ENCODE measurements around the gene MEGF11. TPM values are rescaled to one million over a fixed set of nuclear protein-coding genes. Genes with fewer than 3 reads are reported as not detected.

MEGF11 gene
- total RNA-seq, 1 experiment from 2014 or later: 0.09 TPM

GRCh38 chr15:65990298-65990981, 263.1 kb downstream of the MEGF11 start:
- intact Hi-C loops (cut with micrococcal nuclease; ENCODE audit: unreplicated experiment): no loop called here

GRCh38 chr15:65987100-65987499, 266.4 kb downstream of the MEGF11 start:
- Mint-ChIP-seq H3K4me3 (ENCODE audit: low read depth, unreplicated experiment) (no peak overlapping the region), H3K4me1 (ENCODE audit: low read depth, unreplicated experiment) (peaks cover 13% of the 10 kb centered on the region), H3K36me3 (ENCODE audit: insufficient read depth, unreplicated experiment) (peaks cover 2% of the 10 kb centered on the region), H3K9me3 (ENCODE audit: low read depth, unreplicated experiment) (no peaks in the 10 kb centered on the region), H3K27me3 (ENCODE audit: unreplicated experiment) (peaks cover 61% of the 10 kb centered on the region), H3K27ac (ENCODE audit: unreplicated experiment) (no peak overlapping the region)
- no peak for TF ChIP-seq CTCF (IDR thresholded peaks at IDR 0.05; ENCODE audit: unreplicated experiment)
- DNase-seq: no peak
- intact Hi-C loops (cut with micrococcal nuclease; ENCODE audit: unreplicated experiment): no loop called here
- CTCF ChIA-PET: interaction anchor here (0.7 kb wide), 2 partner anchors 11 to 186 kb away, joined by 3 to 5 read pairs; no protein-coding TSS in a partner anchor
- BruUV-seq (replicated peaks): no TSS peak

More at GRCh38 chr15:65990298-65990981, 263.1 kb downstream of the MEGF11 start:
- Mint-ChIP-seq H3K9me3 (ENCODE audit: low read depth, unreplicated experiment) (no peaks in the 10 kb centered on the region), H3K4me1 (ENCODE audit: low read depth, unreplicated experiment) (no peaks in the 10 kb centered on the region), H3K4me3 (ENCODE audit: low read depth, unreplicated experiment) (no peak overlapping the region), H3K27me3 (ENCODE audit: unreplicated experiment) (peaks cover 73% of the 10 kb centered on the region), H3K36me3 (ENCODE audit: insufficient read depth, unreplicated experiment) (no peaks in the 10 kb centered on the region), H3K27ac (ENCODE audit: unreplicated experiment) (no peak overlapping the region)
- CTCF ChIA-PET: interaction anchor here (1.6 kb wide), 1 partner anchor 12 kb away, joined by 4 read pairs; no protein-coding TSS in a partner anchor
- no peak for DNase-seq
- TF ChIP-seq CTCF (IDR thresholded peaks at IDR 0.05; ENCODE audit: unreplicated experiment): no peak
- no TSS peak for BruUV-seq (replicated peaks)

- Mint-ChIP-seq H3K9me3 (ENCODE audit: low read depth, unreplicated experiment) (no peaks in the 10 kb centered on the region), H3K27me3 (ENCODE audit: unreplicated experiment) (peaks cover 55% of the 10 kb centered on the region), H3K4me3 (ENCODE audit: low read depth, unreplicated experiment) (no peak overlapping the region), H3K4me1 (ENCODE audit: low read depth, unreplicated experiment) (peaks cover 16% of the 10 kb centered on the region), H3K27ac (ENCODE audit: unreplicated experiment) (no peak overlapping the region), H3K36me3 (ENCODE audit: insufficient read depth, unreplicated experiment) (peaks cover 4% of the 10 kb centered on the region)
- DNase-seq: no peak
- intact Hi-C loops (cut with micrococcal nuclease; ENCODE audit: unreplicated experiment): no loop called here
- CTCF ChIA-PET: interaction anchor here (0.7 kb wide), 3 partner anchors 17 to 187 kb away, joined by 3 to 12 read pairs (median 5); no protein-coding TSS in a partner anchor
- BruUV-seq (replicated peaks): no TSS peak
- TF ChIP-seq CTCF (IDR thresholded peaks at IDR 0.05; ENCODE audit: unreplicated experiment): no peak
Observed at GRCh38 chr15:65986416-65986815, 267.1 kb downstream of the MEGF11 start.

GRCh38 chr15:65985387-65985786, 268.2 kb downstream of the MEGF11 start:
- Mint-ChIP-seq H3K27me3 (ENCODE audit: unreplicated experiment) (peaks cover 45% of the 10 kb centered on the region), H3K4me1 (ENCODE audit: low read depth, unreplicated experiment) (peaks cover 24% of the 10 kb centered on the region), H3K27ac (ENCODE audit: unreplicated experiment) (no peak overlapping the region), H3K4me3 (ENCODE audit: low read depth, unreplicated experiment) (no peak overlapping the region), H3K36me3 (ENCODE audit: insufficient read depth, unreplicated experiment) (peaks cover 4% of the 10 kb centered on the region), H3K9me3 (ENCODE audit: low read depth, unreplicated experiment) (no peaks in the 10 kb centered on the region)
- BruUV-seq (replicated peaks): no TSS peak
- TF ChIP-seq CTCF (IDR thresholded peaks at IDR 0.05; ENCODE audit: unreplicated experiment): no peak
- DNase-seq: no peak
- CTCF ChIA-PET: interaction anchor here (0.7 kb wide), 1 partner anchor 699 kb away, joined by 3 read pairs; the partner anchor contains the start of gene PARP16
- intact Hi-C loops (cut with micrococcal nuclease; ENCODE audit: unreplicated experiment): no loop called here
